Measurements from ENCODE around the gene PYY. TPM values are rescaled to one million over a fixed set of nuclear protein-coding genes. Genes with fewer than 3 reads are reported as not detected.

PYY gene
- total RNA-seq, 4 donors from 2014 or later, result not detected

DNA sequence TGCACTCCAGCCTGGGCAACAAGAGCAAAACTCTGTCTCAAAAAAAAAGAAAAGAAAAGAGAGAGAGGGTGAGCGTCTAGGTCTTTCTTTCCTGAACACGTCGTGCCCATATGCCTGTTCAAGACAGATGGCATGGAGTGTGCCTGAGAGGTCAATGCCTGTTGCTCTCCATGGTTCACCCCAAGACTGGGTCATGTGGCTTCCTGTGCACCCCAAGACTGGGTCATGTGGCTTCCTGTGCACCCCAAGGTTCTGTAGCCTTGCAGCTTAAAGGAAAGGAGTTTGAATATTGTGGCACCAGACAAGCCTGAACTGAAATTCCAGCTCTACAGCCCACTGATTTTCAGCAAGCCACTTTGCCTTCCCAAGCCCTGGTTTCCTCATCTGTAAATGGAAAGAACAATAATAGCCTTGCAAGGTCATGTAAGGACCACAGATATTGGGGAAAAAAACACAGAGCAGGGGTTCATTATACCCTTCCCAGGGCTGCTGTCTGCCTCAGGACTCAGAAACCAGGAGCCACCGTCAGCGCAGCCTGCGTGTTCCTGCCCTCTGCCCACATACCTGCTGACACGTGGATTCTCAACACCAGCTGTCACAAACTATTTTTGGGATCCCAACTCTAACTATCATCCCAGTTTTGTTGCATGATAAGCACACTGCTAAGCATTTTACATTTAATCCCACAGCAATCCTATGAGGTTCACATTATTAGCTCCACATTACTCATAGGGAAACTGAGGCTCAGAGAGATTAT, 32.7 kb upstream of the PYY start:
- ATAC-seq (ENCODE audit: low FRiP score) (no peak), DNase-seq (ENCODE audit: low spot score) (no peak)
- no peak for TF ChIP-seq CTCF (IDR thresholded peaks at IDR 0.05)

GRCh38 chr17:43984521-43984920, 30.8 kb upstream of the PYY start:
- ATAC-seq (ENCODE audit: low FRiP score) (no peak), DNase-seq (ENCODE audit: low spot score) (no peak)
- no peak for TF ChIP-seq CTCF (IDR thresholded peaks at IDR 0.05)

- ATAC-seq (ENCODE audit: low FRiP score), result peak; percentile 58
- no peak for DNase-seq (ENCODE audit: low spot score)
- TF ChIP-seq CTCF (IDR thresholded peaks at IDR 0.05), result no peak
These were observed 30.0 kb upstream of the PYY start for GRCh38 chr17:43983515-43984411.

GRCh38 chr17:43983196-43983514, 29.4 kb upstream of the PYY start:
- no peak for ATAC-seq (ENCODE audit: low FRiP score)
- TF ChIP-seq CTCF (IDR thresholded peaks at IDR 0.05), result no peak
- DNase-seq (ENCODE audit: low spot score), result no peak

GRCh38 chr17:43982171-43982570, 28.4 kb upstream of the PYY start:
- DNase-seq (ENCODE audit: low spot score) (no peak), ATAC-seq (ENCODE audit: low FRiP score) (no peak)
- TF ChIP-seq CTCF (IDR thresholded peaks at IDR 0.05), result no peak

GRCh38 chr17:43979671-43980070, 25.9 kb upstream of the PYY start:
- no peak for TF ChIP-seq CTCF (IDR thresholded peaks at IDR 0.05)
- no peak for ATAC-seq (ENCODE audit: low FRiP score)

More at GRCh38 chr17:43979671-43980070, 25.9 kb upstream of the PYY start:
- DNase-seq (ENCODE audit: low spot score), result no peak

Measured in omental fat pad (tissue), 4 donors.